Gastroesophageal sphincter (tissue), 3 donors: ENCODE measurements around the gene SIAH2.

Source experiments
- EP300 ChIP-seq: sonication (generic); formaldehyde crosslinking; IDR thresholded peaks from one replicate; pipeline ENCODE4 v1.6.1; 2017; ENCODE audit warnings: antibody characterized with exemption, mild to moderate bottlenecking
- POLR2A ChIP-seq, 2 donors: fragments of 450-650 bp; IDR thresholded peaks; one replicate each; pipeline ENCODE4 v1.6.1; 2017; ENCODE audit warnings: antibody characterized with exemption in 2 of 2, mild to moderate bottlenecking in 2 of 2, moderate library complexity in 1 of 2
- POLR2AphosphoS5 ChIP-seq: sonication (generic); formaldehyde crosslinking; IDR thresholded peaks from one replicate; pipeline ENCODE4 v1.6.1; 2017; ENCODE audit warnings: antibody characterized with exemption
- TF ChIP-seq, protein P1 (sequence below), 4 experiments: fragments of 200-600 bp in 2 of 4; fragments of 450-650 bp in 2 of 4; sonication (generic) in 1 of 4; IDR thresholded peaks; one replicate each; pipeline ENCODE4 v1.5.1; 2017 to 2019; ENCODE audit warnings: antibody characterized with exemption in 4 of 4, mild to moderate bottlenecking in 2 of 4, moderate library complexity in 2 of 4

- TF ChIP-seq POLR2AphosphoS5 (no peak), POLR2A (IDR thresholded peaks at IDR 0.05) (no peak), EP300 (no peak)
- TF ChIP-seq, protein P1, sequence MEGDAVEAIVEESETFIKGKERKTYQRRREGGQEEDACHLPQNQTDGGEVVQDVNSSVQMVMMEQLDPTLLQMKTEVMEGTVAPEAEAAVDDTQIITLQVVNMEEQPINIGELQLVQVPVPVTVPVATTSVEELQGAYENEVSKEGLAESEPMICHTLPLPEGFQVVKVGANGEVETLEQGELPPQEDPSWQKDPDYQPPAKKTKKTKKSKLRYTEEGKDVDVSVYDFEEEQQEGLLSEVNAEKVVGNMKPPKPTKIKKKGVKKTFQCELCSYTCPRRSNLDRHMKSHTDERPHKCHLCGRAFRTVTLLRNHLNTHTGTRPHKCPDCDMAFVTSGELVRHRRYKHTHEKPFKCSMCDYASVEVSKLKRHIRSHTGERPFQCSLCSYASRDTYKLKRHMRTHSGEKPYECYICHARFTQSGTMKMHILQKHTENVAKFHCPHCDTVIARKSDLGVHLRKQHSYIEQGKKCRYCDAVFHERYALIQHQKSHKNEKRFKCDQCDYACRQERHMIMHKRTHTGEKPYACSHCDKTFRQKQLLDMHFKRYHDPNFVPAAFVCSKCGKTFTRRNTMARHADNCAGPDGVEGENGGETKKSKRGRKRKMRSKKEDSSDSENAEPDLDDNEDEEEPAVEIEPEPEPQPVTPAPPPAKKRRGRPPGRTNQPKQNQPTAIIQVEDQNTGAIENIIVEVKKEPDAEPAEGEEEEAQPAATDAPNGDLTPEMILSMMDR (IDR thresholded peaks at IDR 0.05), result no peak
Measured at GRCh38 chr3:150742141-150742523, 20.8 kb downstream of the SIAH2 start.
